Right cardiac atrium (tissue), 5 donors: ENCODE data around the gene CARD18. TPM values are rescaled to one million over a fixed set of nuclear protein-coding genes. Genes with fewer than 3 reads are reported as not detected.
"Not testable (repeated sequence)": the region's sequence is repeated elsewhere in the genome, so short reads cannot be mapped to it uniquely, and the experiment has no call there.

ENCODE experiments used
- ATAC-seq, 2 donors: fragments of 200-7000 bp; cut with Tn5 transposase; one replicate each; pipeline versions ENCODE4 v1.8.0 to v1.9.1; 2020; ENCODE audit warnings: moderate library complexity in 2 of 2, mild to moderate bottlenecking in 1 of 2
- DNase-seq, 3 donors: peaks; one replicate each; pipeline ENCODE4 v3.0.0-alpha.2; 2020
- H3K27ac ChIP-seq: one replicate; pipeline ENCODE4 v1.5.1; 2013; ENCODE audit warnings: mild to moderate bottlenecking, low read length, control low read depth, moderate library complexity
- H3K27me3 ChIP-seq: one replicate; pipeline ENCODE4 v1.6.1; 2013; ENCODE audit not compliant: control insufficient read depth, insufficient read depth
- H3K4me1 ChIP-seq: one replicate; pipeline ENCODE4 v1.6.1; 2013; ENCODE audit warnings: low read length; ENCODE audit not compliant: control insufficient read depth, insufficient read depth
- H3K4me3 ChIP-seq: one replicate; pipeline ENCODE4 v1.5.1; 2013; ENCODE audit warnings: low read length, control low read depth
- H3K9me3 ChIP-seq: one replicate; pipeline ENCODE4 v1.6.1; 2013; ENCODE audit warnings: low read length; ENCODE audit not compliant: control insufficient read depth
- WGBS: extraction: QIAGEN DNeasy Blood & Tissue Kit; methylation state at CpG from one replicate; pipeline ENCODE4 v1.1.7; 2013; 5-methylcytosine and 5-hydroxymethylcytosine counted together
- intact Hi-C, 4 donors: fragments of 100-400 bp; cut with DNase I; formaldehyde crosslinking; loops; one replicate each; pipeline versions ENCODE4 v1.11.0 to v1.14.0; 2022 to 2023
- polyA plus RNA-seq: library from polyadenylated mRNA; stranded (reverse); fragments of 200-250 nt; gene quantifications from one replicate; pipeline ENCODE4 v1.2.3, GENCODE V29; 2013
- total RNA-seq, 4 donors: library from RNA; stranded (reverse); fragmentation: NEBNext Ultra II Directional; extraction: Animal tissue kit (Norgen Biotek cat#: 25700); gene quantifications; one replicate each; pipeline ENCODE4 v1.2.1, GENCODE V29; 2021
- donor health status: healthy with polysubstance abuse.
- donor health status: DM: no; HTN: yes; CAD: no.
- donor health status: DM: no; HTN: no; CAD: no.
- donor health status: DM: no; HTN: yes; CAD: no; lungs with severe emphysema.
- donor health status: DM: yes; HTN: yes; CAD: no.

The CARD18 gene
- total and polyA plus RNA-seq, 5 donors, result not detected

DNA sequence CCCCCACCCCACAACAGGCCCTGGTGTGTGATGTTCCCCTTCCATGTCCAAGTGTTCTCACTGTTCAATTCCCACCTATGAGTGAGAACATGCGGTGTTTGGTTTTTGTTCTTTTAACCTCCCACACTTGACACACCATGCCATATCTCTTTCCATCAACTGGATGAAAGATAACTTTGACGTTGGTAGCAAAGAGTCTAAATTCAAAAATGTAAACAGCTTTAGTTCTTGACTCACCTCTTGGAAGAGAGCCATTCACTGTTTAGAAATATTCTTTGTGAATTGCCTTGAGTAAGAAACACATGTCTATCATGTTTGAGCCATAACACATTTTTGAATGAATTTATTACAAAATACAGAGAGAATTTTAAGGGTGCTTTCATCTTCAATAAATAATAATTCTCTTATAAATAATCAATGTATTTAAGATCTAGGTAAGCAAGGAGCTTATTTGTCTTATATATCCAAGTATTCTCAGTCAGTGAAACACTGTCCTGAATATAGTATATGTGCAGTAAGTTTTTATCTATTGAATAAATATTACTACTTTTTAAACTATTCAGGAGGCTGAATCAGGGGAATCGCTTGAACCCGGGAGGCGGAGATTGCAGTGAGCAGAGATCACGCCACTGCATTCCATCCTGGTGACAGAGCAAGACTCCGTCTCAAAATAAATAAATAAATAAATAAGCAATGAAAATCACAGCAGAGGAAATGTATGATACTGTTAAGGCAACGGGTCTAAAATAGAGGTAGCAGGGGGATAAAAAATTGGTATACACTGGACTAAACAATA lies 6.7 kb downstream of the CARD18 start:
- Histone ChIP-seq H3K4me1 (no peaks in the 10 kb centered on the region), H3K9me3 (peaks cover 2% of the 10 kb centered on the region), H3K27me3 (no peaks in the 10 kb centered on the region), H3K27ac (no peak overlapping the region), H3K4me3 (no peak overlapping the region)
- 69% methylated on average over 8 of the region's 8 CpGs for WGBS
- DNase-seq (no peak), ATAC-seq (no peak)
- intact Hi-C loops, result no loop called here

GRCh38 chr11:105130189-105130813 lies 9.3 kb downstream of the CARD18 start:
- ATAC-seq (no peak), DNase-seq (no peak)
- no peaks in the 10 kb centered on the region for H3K4me1 ChIP-seq
- 75% methylated on average over 3 of the region's 3 CpGs for whole genome bisulfite sequencing
- H3K9me3 ChIP-seq, result peaks cover 2% of the 10 kb centered on the region
- H3K4me3 ChIP-seq, result no peak overlapping the region
- intact Hi-C loops, result no loop called here
- H3K27ac ChIP-seq, result no peak overlapping the region
- no peaks in the 10 kb centered on the region for H3K27me3 ChIP-seq

- Histone ChIP-seq H3K27me3 (no peaks in the 10 kb centered on the region), H3K9me3 (no peaks in the 10 kb centered on the region), H3K4me3 (no peak overlapping the region), H3K4me1 (no peaks in the 10 kb centered on the region), H3K27ac (no peak overlapping the region)
- no peak for DNase-seq
- intact Hi-C loops, result no loop called here
- ATAC-seq, result no peak
- WGBS, result 88% methylated on average over 2 of the region's 2 CpGs
Measured at GRCh38 chr11:105124756-105125155, 14.8 kb downstream of the CARD18 start.

DNA sequence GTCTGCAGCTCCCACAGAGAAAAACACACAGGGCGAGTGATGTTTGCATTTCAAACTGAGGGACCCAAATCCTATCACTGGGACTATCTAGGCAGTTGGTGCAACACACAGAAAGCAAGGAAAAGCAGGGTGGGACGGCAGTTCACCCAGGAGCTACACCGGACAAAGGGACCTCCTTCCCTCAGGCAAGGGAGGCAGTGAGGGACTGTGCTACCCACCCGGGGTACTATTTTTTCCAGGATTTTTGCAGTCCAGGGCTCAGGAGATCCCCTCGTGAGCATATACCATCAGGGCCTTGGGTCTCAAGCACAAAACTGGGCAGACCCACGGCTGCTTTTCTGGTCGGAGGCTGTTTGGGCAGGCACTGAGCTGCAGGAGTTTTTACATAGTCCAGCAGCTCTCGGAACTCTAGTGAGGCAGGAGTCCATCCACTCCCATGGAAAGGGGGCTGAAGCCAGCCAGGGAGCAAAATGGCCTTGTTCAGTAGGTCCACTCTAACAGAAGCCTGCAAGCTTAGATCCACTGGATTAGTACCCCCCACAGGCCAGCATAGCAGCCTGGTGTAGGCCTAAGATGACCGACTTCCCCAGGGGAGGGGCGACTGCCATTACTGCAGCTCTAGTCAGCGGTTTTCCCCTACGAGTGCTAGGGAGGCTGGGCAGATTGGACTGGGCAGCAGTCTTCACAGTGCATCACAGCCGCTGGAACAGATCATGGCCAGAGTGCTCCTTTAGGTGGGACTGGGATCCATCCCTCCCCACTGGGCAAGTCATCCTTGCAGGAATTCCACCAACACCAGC lies 28.2 kb downstream of the CARD18 start:
- H3K27ac ChIP-seq, result no peak overlapping the region
- ATAC-seq (no peak), DNase-seq (peak in 2 of 3 donors; percentile 16 to 20)
- 85% methylated on average over 13 of the region's 13 CpGs for WGBS
- intact Hi-C loops, result no loop called here
- H3K27me3 ChIP-seq, result no peaks in the 10 kb centered on the region
- H3K4me1 ChIP-seq, result no peaks in the 10 kb centered on the region
- H3K4me3 ChIP-seq, result no peak overlapping the region
- no peaks in the 10 kb centered on the region for H3K9me3 ChIP-seq

- no peak overlapping the region for H3K4me3 ChIP-seq
- H3K4me1 ChIP-seq, result no peaks in the 10 kb centered on the region
- intact Hi-C loops, result no loop called here
- WGBS, result 26% methylated on average over 2 of the region's 2 CpGs
- no peak overlapping the region for H3K27ac ChIP-seq
- DNase-seq (no peak), ATAC-seq (no peak)
- H3K9me3 ChIP-seq, result no peaks in the 10 kb centered on the region
- H3K27me3 ChIP-seq, result no peaks in the 10 kb centered on the region
Measured at GRCh38 chr11:105110688-105111030, 28.9 kb downstream of the CARD18 start.

DNA sequence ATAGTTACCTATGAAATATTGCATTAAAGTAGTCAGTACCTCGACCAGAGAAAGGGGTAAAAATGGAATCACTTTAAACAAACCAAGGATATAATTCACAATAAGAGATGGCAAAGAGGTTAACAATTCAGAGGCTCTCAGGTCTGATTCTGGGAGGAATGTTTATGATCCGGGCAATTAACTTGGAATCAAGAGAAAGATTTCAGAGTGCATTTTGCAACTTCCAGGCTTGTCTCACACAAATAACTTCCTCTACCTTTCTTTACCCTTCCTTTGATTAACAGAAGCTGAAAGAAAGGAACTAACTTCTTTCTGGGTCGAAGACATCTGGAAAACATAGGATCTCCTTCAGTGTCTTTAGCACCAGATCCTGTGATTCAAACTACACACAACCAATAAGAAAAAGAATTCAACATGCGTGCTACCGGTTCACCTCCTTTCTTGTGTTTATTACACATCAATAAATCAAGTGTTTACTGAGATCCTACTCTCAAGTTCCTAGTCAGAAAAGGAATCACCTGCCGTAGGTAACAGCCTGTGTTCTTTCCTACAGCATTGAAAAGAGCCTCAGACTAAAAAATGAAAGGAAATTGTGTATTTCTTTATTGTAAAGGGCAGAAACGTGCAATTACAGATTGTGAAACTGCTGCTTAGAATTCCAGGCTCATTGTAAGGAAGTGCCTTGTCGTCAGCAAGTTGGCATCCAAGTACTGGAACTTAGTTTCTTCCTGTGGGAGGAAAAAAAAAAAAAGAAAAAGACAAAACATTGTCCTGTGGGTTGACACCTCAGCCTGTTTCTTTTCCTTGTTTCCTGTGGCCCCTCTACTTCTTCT lies 29.5 kb downstream of the CARD18 start:
- peak in 1 of 3 donors; percentile 16 for DNase-seq
- Histone ChIP-seq H3K4me3 (no peak overlapping the region), H3K4me1 (no peaks in the 10 kb centered on the region), H3K9me3 (no peaks in the 10 kb centered on the region), H3K27me3 (no peaks in the 10 kb centered on the region), H3K27ac (no peak overlapping the region)
- WGBS, result 45% methylated on average over 8 of the region's 8 CpGs
- intact Hi-C loops, result no loop called here
- peak; percentile 29 to 59 for ATAC-seq

DNA sequence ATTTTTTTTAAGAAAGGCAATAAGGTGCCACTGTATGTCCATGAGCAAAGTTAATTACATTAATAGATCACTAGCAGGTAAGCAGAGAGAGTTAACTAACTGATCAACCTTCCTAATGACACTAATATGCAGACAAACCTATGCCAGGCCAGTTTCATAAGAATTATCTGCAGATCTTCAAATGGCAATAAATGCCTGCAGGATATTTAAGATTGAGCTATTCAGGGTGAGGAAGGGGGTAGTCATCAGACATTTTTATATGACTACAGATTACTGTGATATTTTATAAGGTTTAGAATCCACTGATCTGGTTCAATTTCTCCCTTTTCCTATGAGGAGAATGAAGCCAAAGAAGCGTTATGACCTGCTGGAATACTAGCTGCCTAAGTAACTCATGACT lies 30.2 kb downstream of the CARD18 start:
- H3K27ac ChIP-seq, result no peak overlapping the region

DNA sequence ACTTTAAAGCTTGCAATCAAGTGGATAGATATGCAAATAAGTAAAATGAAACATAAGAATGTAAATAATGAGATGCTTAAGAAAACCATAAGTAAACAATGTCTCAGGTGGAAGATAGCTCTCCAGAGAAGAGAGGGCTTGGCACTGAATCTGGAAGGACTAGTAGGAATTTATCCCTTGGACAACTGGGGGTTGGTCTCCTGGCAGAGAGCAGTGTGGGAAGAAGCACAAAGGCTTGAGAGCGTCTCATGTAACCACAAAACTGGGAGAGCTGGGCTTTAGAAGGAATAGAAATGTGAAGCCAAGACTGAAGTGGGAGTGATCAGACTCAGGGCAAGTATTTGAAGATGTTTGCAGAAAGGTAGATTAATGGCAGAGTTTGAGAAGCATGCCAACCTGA lies 31.3 kb downstream of the CARD18 start:
- H3K27ac ChIP-seq, result no peak overlapping the region
- WGBS, result 89% methylated on average over 1 of the region's 1 CpG
- H3K4me1 ChIP-seq, result no peaks in the 10 kb centered on the region
- no peaks in the 10 kb centered on the region for H3K27me3 ChIP-seq
- DNase-seq (no peak), ATAC-seq (no peak)
- H3K4me3 ChIP-seq, result no peak overlapping the region
- no peaks in the 10 kb centered on the region for H3K9me3 ChIP-seq
- intact Hi-C loops, result no loop called here

More for the DNA sequence above, 30.2 kb downstream of the CARD18 start:
- Histone ChIP-seq H3K27me3 (no peaks in the 10 kb centered on the region), H3K4me3 (no peak overlapping the region), H3K9me3 (no peaks in the 10 kb centered on the region), H3K4me1 (no peaks in the 10 kb centered on the region)
- intact Hi-C loops, result no loop called here
- WGBS, result 98% methylated on average over 1 of the region's 1 CpG
- DNase-seq (no peak), ATAC-seq (no peak)

DNA sequence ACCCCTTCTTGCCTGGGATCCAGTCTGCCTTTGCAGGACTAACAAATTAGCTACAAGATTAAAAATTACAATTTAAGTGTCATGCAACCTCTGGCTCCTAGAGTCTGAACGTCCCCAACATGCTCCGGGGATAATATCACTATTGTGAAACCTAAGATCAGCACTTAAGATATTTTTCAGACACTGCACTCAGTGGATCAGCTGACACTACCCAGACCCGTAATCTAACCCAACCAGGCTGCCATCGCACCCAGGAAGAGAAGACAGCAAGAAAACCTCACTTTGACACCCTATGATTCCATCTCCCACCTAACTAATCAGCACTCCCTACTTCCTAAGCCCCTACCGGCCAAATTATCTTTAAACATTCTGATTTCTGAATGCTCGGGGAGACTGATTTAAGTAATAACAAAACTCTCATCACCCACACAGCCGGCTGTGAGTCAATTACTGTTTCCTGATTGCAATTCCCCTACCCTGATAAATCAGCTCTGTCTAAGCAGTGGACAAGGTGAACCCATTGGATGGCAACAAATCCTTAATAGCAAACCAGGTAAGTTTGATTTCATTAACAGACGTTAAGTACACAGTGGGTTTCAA lies 32.2 kb downstream of the CARD18 start:
- H3K4me3 ChIP-seq, H3K9me3 ChIP-seq, intact Hi-C loops, H3K4me1 ChIP-seq, H3K27me3 ChIP-seq, H3K27ac ChIP-seq, DNase-seq, ATAC-seq: not testable (repeated sequence)
- 68% methylated on average over 8 of the region's 8 CpGs for WGBS

- no peaks in the 10 kb centered on the region for H3K4me1 ChIP-seq
Measured at GRCh38 chr11:105106140-105106539, 33.4 kb downstream of the CARD18 start.

More at GRCh38 chr11:105106140-105106539, 33.4 kb downstream of the CARD18 start:
- no peak overlapping the region for H3K4me3 ChIP-seq
- ATAC-seq (no peak), DNase-seq (no peak)
- no peaks in the 10 kb centered on the region for H3K27me3 ChIP-seq
- intact Hi-C loops, result no loop called here
- no peak overlapping the region for H3K27ac ChIP-seq
- H3K9me3 ChIP-seq, result no peaks in the 10 kb centered on the region
- 45% methylated on average over 1 of the region's 1 CpG for WGBS
